Uterus (tissue), 4 donors: Measurements from ENCODE around the gene ACBD5. TPM values are rescaled to one million over a fixed set of nuclear protein-coding genes. Genes with fewer than 3 reads are reported as not detected.

Experiments used
- DNase-seq, 2 donors: peaks; one replicate each; pipeline ENCODE4 v3.0.0-alpha.2; 2019 to 2020
- H3K27ac ChIP-seq, 2 donors: fragments of 200-600 bp; sonication (generic); 1 replicate in 1 of 2; 2 replicates in 1 of 2; pipeline ENCODE4 v1.5.1; 2016 to 2018
- H3K27me3 ChIP-seq, 2 donors: fragments of 200-600 bp; sonication (generic); one replicate each; pipeline ENCODE4 v1.5.1; 2018 to 2019; ENCODE audit warnings: control low read depth in 1 of 2
- H3K36me3 ChIP-seq, 2 donors: fragments of 200-600 bp; sonication (generic); one replicate each; pipeline ENCODE4 v1.5.1; 2019; ENCODE audit warnings: control low read depth in 1 of 2
- H3K4me1 ChIP-seq, 2 donors: fragments of 200-600 bp; sonication (generic); one replicate each; pipeline ENCODE4 v1.5.1; 2018 to 2019; ENCODE audit warnings: control low read depth in 1 of 2
- H3K4me3 ChIP-seq, 2 donors: fragments of 200-600 bp; sonication (generic); 1 replicate in 1 of 2; 2 replicates in 1 of 2; pipeline ENCODE4 v1.5.1; 2018 to 2019; ENCODE audit warnings: mild to moderate bottlenecking in 1 of 2
- H3K9me3 ChIP-seq, 2 donors: fragments of 200-600 bp; sonication (generic); one replicate each; pipeline ENCODE4 v1.5.1; 2019; ENCODE audit warnings: control low read depth in 1 of 2
- POLR2A ChIP-seq, 2 donors: fragments of 450-650 bp; IDR thresholded peaks; one replicate each; pipeline ENCODE4 v1.6.1; 2016; ENCODE audit warnings: antibody characterized with exemption in 2 of 2, mild to moderate bottlenecking in 1 of 2, moderate library complexity in 1 of 2
- intact Hi-C: fragments of 100-400 bp; cut with DNase I; formaldehyde crosslinking; loops from one replicate; pipeline ENCODE4 v1.15.1; 2023; ENCODE audit warnings: low total_unique reads
- total RNA-seq, 4 donors: library from RNA; depleted of rRNA in 3 of 4; stranded (reverse); fragments of >200 nt in 3 of 4; gene quantifications; one replicate each; pipeline versions ENCODE4 v1.1.0 to v1.2.4, GENCODE V29; 2014 to 2023
- TF ChIP-seq, protein P1 (sequence below), 4 experiments: fragments of 200-600 bp in 2 of 4; fragments of 450-650 bp in 2 of 4; sonication (generic) in 2 of 4; IDR thresholded peaks; one replicate each; pipeline ENCODE4 v1.5.1; 2016 to 2019; ENCODE audit warnings: antibody characterized with exemption in 4 of 4, mild to moderate bottlenecking in 2 of 4, moderate library complexity in 1 of 4
- donor health status: DM: yes; HTN: yes; CAD: no.

The ACBD5 gene
- total RNA-seq, 4 donors from 2014 or later = 12.8 to 27.0 (median 17.6) TPM

DNA sequence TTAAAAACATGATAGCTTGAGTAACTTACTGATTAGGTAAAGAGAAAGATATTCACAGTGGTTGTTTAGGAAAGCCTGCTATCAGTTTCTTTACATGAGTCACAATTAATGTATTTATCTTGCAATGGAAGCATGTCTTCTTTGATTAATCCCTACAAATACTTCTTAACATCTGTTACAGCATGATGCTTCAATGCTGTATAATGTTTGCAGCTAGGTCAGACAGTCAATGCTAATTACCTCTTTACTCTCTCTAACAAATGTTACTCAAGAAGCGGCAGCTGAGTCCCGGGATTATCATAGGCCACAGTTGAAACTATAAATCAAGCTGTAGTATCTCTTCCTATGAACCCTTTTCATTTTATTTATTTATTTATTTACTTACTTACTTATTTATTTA lies 33.2 kb downstream of the ACBD5 start:
- Histone ChIP-seq H3K4me3 (no peak overlapping the region), H3K36me3 (no peaks in the 10 kb centered on the region), H3K4me1 (no peaks in the 10 kb centered on the region), H3K9me3 (no peaks in the 10 kb centered on the region), H3K27me3 (no peaks in the 10 kb centered on the region), H3K27ac (no peak overlapping the region)
- DNase-seq = no peak
- TF ChIP-seq, protein P1, sequence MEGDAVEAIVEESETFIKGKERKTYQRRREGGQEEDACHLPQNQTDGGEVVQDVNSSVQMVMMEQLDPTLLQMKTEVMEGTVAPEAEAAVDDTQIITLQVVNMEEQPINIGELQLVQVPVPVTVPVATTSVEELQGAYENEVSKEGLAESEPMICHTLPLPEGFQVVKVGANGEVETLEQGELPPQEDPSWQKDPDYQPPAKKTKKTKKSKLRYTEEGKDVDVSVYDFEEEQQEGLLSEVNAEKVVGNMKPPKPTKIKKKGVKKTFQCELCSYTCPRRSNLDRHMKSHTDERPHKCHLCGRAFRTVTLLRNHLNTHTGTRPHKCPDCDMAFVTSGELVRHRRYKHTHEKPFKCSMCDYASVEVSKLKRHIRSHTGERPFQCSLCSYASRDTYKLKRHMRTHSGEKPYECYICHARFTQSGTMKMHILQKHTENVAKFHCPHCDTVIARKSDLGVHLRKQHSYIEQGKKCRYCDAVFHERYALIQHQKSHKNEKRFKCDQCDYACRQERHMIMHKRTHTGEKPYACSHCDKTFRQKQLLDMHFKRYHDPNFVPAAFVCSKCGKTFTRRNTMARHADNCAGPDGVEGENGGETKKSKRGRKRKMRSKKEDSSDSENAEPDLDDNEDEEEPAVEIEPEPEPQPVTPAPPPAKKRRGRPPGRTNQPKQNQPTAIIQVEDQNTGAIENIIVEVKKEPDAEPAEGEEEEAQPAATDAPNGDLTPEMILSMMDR (IDR thresholded peaks at IDR 0.05) = no peak
- TF ChIP-seq POLR2A (IDR thresholded peaks at IDR 0.05) = no peak
- intact Hi-C loops = no loop called here

DNA sequence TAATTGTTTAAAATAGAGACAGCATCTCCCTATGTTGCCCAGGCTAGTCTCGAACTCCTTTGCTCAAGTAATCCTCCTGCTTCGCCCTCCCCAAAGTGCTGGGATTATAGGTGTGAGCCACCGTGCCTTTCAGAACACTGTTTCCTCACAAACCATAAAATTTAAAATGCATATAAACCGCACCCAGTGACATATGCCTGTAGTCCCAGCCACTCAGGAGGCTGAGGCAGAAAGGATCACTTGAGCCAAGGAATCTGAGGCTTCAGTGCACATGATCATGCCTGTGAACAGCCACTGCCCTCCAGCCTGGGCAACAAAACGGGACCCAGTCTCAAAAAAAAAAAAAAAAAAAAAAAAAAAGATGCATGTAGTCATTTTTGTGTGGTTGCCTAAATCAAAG lies 36.8 kb downstream of the ACBD5 start:
- no peak for DNase-seq
- no peaks in the 10 kb centered on the region for H3K36me3 ChIP-seq
- TF ChIP-seq, protein P1 (IDR thresholded peaks at IDR 0.05) = no peak
- TF ChIP-seq POLR2A (IDR thresholded peaks at IDR 0.05) = no peak
- no peak overlapping the region for H3K4me3 ChIP-seq
- H3K27ac ChIP-seq = no peak overlapping the region
- no peaks in the 10 kb centered on the region for H3K4me1 ChIP-seq
- no peaks in the 10 kb centered on the region for H3K9me3 ChIP-seq
- no peaks in the 10 kb centered on the region for H3K27me3 ChIP-seq
- intact Hi-C loops = no loop called here

DNA sequence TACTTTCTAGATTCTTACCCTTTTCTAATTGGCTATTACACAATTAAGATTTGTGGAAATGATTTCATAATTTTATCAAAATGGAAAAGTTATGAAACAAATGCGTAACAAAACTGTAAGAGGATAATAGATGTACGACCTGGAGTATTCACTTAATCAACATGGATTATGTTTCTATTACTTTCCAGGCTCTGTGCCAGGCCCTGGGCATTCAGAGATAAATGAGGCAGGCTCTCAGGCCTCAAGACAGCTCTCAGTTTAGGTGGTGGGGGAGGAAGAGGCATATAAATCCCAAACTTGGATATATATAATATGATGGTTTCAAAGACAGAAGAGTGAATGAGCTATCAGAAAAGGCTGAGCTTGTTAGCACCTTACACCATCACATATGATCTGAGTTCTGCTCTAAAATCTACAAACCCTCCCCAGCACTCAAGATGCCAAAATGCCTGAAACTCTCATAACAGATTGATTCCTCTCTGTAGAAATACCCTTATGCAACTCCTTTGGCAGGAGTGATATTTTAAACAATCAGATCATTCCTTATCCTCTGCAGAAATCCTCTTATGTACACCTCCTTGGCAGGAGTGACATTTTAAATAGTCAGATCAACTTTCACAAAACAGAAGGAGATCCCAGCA lies 42.5 kb downstream of the ACBD5 start:
- H3K4me1 ChIP-seq = no peaks in the 10 kb centered on the region
- no peak for DNase-seq
- intact Hi-C loops = no loop called here
- H3K36me3 ChIP-seq = no peaks in the 10 kb centered on the region
- H3K27me3 ChIP-seq = no peaks in the 10 kb centered on the region
- no peak overlapping the region for H3K27ac ChIP-seq
- H3K4me3 ChIP-seq = no peak overlapping the region
- TF ChIP-seq POLR2A (IDR thresholded peaks at IDR 0.05) = no peak
- TF ChIP-seq, protein P1 (IDR thresholded peaks at IDR 0.05) = no peak
- no peaks in the 10 kb centered on the region for H3K9me3 ChIP-seq

DNA sequence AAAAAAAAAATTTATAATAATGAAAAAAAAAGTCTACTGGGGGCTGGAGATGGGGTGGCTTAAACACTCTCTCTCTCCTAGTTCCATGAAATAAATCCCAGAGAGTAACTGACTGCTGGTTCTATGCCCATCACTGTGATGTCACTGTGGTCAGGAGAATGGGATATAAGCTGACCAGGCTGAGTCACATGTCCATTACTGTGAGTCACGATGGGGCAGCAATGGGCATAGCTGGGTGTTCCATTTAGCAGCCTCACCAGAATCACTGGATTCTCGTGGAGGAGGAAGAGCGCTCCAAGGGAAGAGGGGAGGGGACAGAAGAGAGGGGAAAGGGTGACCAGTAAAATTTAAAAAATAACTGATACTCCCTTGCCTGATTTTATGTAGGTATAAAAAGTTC lies 48.3 kb downstream of the ACBD5 start:
- TF ChIP-seq, protein P1 (IDR thresholded peaks at IDR 0.05) = no peak
- TF ChIP-seq POLR2A (IDR thresholded peaks at IDR 0.05) = no peak
- H3K4me1 ChIP-seq = no peaks in the 10 kb centered on the region
- H3K27ac ChIP-seq = no peak overlapping the region
- no peak overlapping the region for H3K4me3 ChIP-seq
- H3K27me3 ChIP-seq = no peaks in the 10 kb centered on the region
- no peaks in the 10 kb centered on the region for H3K9me3 ChIP-seq
- no peak for DNase-seq
- no peaks in the 10 kb centered on the region for H3K36me3 ChIP-seq
- intact Hi-C loops = no loop called here

DNA sequence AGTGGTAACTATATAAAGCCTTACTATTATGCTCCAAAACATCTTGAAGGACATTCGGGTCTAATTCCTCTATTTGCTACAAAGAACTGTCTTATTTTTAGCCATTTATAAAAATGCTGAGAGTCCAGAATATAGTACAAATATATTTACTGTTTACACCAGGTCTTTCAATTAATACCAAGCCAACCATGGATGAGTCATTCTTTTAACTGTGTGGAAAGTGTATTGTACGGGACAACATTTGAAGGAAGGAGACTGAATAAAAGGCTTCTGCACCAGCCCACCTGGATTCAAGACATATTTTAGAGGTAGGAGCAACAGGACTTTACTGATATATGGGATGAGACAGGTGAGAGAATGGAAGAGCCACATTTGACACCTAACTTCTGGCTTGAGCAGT lies 50.1 kb downstream of the ACBD5 start:
- Histone ChIP-seq H3K27ac (no peak overlapping the region), H3K9me3 (no peaks in the 10 kb centered on the region), H3K4me3 (no peak overlapping the region), H3K27me3 (no peaks in the 10 kb centered on the region), H3K4me1 (no peaks in the 10 kb centered on the region), H3K36me3 (no peaks in the 10 kb centered on the region)
- intact Hi-C loops = no loop called here
- TF ChIP-seq, protein P1 (IDR thresholded peaks at IDR 0.05) = no peak
- no peak for DNase-seq
